ENCODE results near the gene MACROD2.

DNA sequence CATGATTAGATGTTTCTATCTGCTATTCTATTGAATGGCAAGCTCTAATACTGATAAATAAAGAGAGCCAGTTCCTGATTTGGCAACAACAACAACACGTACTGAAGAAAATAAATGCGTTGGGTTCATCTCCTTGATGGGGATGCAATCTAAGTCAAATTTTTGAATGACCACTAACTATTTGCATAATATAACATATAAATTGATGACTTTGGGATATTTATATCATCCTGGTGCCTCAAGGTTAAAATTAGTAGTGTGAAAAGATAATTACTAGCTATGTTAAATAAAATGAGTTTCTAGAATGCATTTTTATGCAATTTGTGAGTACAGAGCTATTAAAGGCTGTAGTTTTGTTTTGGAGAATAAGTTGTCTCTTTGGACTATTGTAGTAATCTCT, 1681.5 kb downstream of the MACROD2 start:
- TF ChIP-seq, protein P1, sequence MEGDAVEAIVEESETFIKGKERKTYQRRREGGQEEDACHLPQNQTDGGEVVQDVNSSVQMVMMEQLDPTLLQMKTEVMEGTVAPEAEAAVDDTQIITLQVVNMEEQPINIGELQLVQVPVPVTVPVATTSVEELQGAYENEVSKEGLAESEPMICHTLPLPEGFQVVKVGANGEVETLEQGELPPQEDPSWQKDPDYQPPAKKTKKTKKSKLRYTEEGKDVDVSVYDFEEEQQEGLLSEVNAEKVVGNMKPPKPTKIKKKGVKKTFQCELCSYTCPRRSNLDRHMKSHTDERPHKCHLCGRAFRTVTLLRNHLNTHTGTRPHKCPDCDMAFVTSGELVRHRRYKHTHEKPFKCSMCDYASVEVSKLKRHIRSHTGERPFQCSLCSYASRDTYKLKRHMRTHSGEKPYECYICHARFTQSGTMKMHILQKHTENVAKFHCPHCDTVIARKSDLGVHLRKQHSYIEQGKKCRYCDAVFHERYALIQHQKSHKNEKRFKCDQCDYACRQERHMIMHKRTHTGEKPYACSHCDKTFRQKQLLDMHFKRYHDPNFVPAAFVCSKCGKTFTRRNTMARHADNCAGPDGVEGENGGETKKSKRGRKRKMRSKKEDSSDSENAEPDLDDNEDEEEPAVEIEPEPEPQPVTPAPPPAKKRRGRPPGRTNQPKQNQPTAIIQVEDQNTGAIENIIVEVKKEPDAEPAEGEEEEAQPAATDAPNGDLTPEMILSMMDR (IDR thresholded peaks at IDR 0.05) = no peak
- no peak for TF ChIP-seq ZFX (IDR thresholded peaks at IDR 0.05; ENCODE audit: borderline replicate concordance)
